GM12875 (cell line): ENCODE results near the gene SARS1.

Experiments
- H3K4me3 ChIP-seq: one replicate; pipeline ENCODE4 v1.5.1; 2011; ENCODE audit warnings: low read depth, low read length, control low read depth
- CTCF ChIP-seq: IDR thresholded peaks from 2 replicates; pipeline ENCODE4 v1.5.1; 2011; ENCODE audit warnings: low read depth, mild to moderate bottlenecking, control low read depth, inconsistent platforms, low read length, moderate library complexity, borderline replicate concordance; ENCODE audit not compliant: insufficient read depth

Gene SARS1

GRCh38 chr1:109187127-109187526 lies 26.6 kb upstream of the SARS1 start:
- TF ChIP-seq CTCF: no peak
- H3K4me3 ChIP-seq: no peak overlapping the region

DNA sequence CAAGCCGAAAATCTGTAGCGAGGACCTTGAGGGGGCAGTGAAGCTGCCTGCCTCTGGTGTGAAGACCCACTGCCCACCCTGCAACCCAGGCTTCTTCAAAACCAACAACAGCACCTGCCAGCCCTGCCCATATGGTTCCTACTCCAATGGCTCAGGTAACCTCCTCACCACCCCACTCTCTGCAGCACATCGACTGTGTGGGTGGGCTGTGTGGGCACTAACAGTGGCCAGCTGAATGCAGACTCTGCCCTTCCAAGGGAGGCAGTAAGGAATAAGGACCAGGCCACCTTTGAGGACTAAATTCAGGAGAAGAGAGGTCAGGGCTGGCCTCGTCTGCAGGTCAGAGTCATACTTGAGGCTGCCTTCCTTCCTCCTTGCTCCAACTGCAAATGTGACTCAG lies 25.5 kb upstream of the SARS1 start:
- H3K4me3 ChIP-seq: no peak overlapping the region
- no peak for TF ChIP-seq CTCF

- TF ChIP-seq CTCF: no peak
Observed at GRCh38 chr1:109188781-109189180, 24.9 kb upstream of the SARS1 start.

DNA sequence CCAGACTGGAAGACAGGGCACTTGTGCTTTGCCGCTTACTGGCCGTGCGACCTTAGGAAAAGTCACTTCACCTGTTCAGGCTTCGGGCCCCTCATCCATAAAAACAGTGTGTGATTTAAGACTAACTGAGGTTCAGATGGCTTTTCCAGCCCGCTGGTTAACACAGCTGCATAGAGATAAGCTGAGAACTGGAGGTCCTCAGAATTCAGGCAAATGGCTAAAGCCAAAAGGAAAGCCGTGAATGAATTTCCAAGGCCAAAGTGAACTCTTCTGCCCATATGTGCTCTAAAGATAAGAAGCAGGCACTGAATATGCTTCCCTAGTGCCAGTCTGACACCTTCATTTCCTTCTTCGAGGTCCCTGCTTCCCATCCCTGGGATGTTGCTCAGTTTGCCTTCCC lies 23.5 kb upstream of the SARS1 start:
- TF ChIP-seq CTCF: no peak
- no peak overlapping the region for H3K4me3 ChIP-seq

More at GRCh38 chr1:109188781-109189180, 24.9 kb upstream of the SARS1 start:
- H3K4me3 ChIP-seq: no peak overlapping the region

- peak; percentile 28; the same call in 1 of the 2 replicates for TF ChIP-seq CTCF
- no peak overlapping the region for H3K4me3 ChIP-seq
Observed at GRCh38 chr1:109191377-109191776, 22.3 kb upstream of the SARS1 start.

DNA sequence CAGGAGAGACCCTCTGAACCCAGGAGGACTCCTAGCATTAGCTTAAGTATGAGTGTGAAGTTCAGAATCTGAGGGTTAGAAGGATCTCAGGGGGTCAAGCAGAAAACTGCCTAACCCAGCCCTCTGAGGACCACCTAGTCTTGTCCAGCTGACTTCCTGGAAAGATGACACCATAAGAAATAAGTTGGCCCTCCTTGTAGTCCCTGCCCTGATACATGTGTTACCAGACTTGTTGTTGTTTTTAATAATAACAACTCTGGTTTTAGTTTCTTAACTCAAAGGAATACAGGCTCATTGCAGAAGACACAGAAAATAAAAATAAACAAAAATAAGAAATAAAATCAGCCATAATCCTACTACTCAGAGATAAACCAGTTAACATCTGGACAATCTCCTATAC lies 21.8 kb upstream of the SARS1 start:
- no peak overlapping the region for H3K4me3 ChIP-seq
- no peak for TF ChIP-seq CTCF

GRCh38 chr1:109192433-109192832 lies 21.3 kb upstream of the SARS1 start:
- TF ChIP-seq CTCF: no peak

More at GRCh38 chr1:109192433-109192832, 21.3 kb upstream of the SARS1 start:
- no peak overlapping the region for H3K4me3 ChIP-seq
